CD4-positive, CD25-positive, alpha-beta regulatory T cell (primary cell): ENCODE measurements around the gene ISL2. TPM values are rescaled to one million over a fixed set of nuclear protein-coding genes. Genes with fewer than 3 reads are reported as not detected.

Experiments
- ATAC-seq, 2 donors: fragments of 150-1000 bp; cut with Tn5 transposase; one replicate each; pipeline ENCODE4 v1.10.0; 2021; ENCODE audit warnings: low read depth in 2 of 2, moderate number of reproducible peaks in 2 of 2, moderate library complexity in 1 of 2
- DNase-seq, 3 donors: peaks; one replicate each; pipeline versions ENCODE4 v3.0.0 to v3.0.0-alpha.2; 2012 to 2022; ENCODE audit warnings: mixed read lengths in 1 of 3
- H3K27ac ChIP-seq: one replicate; pipeline ENCODE4 v1.7.0; 2013; ENCODE audit warnings: mild to moderate bottlenecking, low read length; ENCODE audit not compliant: insufficient read depth, poor library complexity, severe bottlenecking
- H3K27me3 ChIP-seq: one replicate; pipeline ENCODE4 v1.7.0; 2013; ENCODE audit warnings: low read length; ENCODE audit not compliant: control insufficient read depth, insufficient read depth
- H3K36me3 ChIP-seq: one replicate; pipeline ENCODE4 v1.7.0; 2013; ENCODE audit warnings: mild to moderate bottlenecking, low read length, moderate library complexity; ENCODE audit not compliant: control insufficient read depth, insufficient read depth
- H3K4me1 ChIP-seq: 2 replicates; pipeline ENCODE4 v1.7.0; 2013; ENCODE audit warnings: mild to moderate bottlenecking, low read length; ENCODE audit not compliant: insufficient read depth, control insufficient read depth, poor library complexity, severe bottlenecking
- H3K4me3 ChIP-seq: one replicate; pipeline ENCODE4 v1.7.0; 2013; ENCODE audit warnings: low read depth, mild to moderate bottlenecking, low read length, moderate library complexity
- H3K9me3 ChIP-seq, 2 experiments: 1 replicate in 1 of 2; 2 replicates in 1 of 2; pipeline ENCODE4 v1.7.0; 2013; ENCODE audit warnings: low read length in 2 of 2, mild to moderate bottlenecking in 1 of 2, moderate library complexity in 1 of 2; ENCODE audit not compliant: control insufficient read depth in 2 of 2
- H3K27ac Mint-ChIP-seq, 3 donors: one replicate each; pipeline ENCODE4 v1.8.0; 2020 to 2022; ENCODE audit warnings: mild to moderate bottlenecking in 3 of 3, mixed read lengths in 3 of 3, moderate library complexity in 2 of 3
- H3K27me3 Mint-ChIP-seq: one replicate; pipeline ENCODE4 v1.8.0; 2022; ENCODE audit warnings: mild to moderate bottlenecking, mixed read lengths
- H3K36me3 Mint-ChIP-seq: one replicate; pipeline ENCODE4 v1.8.0; 2020; ENCODE audit warnings: mixed read lengths
- H3K4me1 Mint-ChIP-seq, 4 donors: one replicate each; pipeline ENCODE4 v1.8.0; 2020 to 2022; ENCODE audit warnings: mixed read lengths in 4 of 4, mild to moderate bottlenecking in 1 of 4
- H3K4me3 Mint-ChIP-seq, 4 donors: one replicate each; pipeline ENCODE4 v1.8.0; 2020 to 2022; ENCODE audit warnings: mild to moderate bottlenecking in 4 of 4, mixed read lengths in 4 of 4, moderate library complexity in 3 of 4
- H3K9me3 Mint-ChIP-seq, 7 donors: one replicate each; pipeline ENCODE4 v1.8.0; 2020 to 2022; ENCODE audit warnings: mixed read lengths in 7 of 7, mild to moderate bottlenecking in 3 of 7, moderate library complexity in 2 of 7
- polyA plus RNA-seq, 4 donors: library from polyadenylated mRNA; unstranded; fragments of 300-500 nt; fragmentation: Illumina TruSeq; gene quantifications; one replicate each; pipeline ENCODE4 v1.2.3, GENCODE V29; 2021
- total RNA-seq: library from RNA; stranded (reverse); gene quantifications from one replicate; pipeline ENCODE4 v1.2.3, GENCODE V29; 2022

ISL2 gene
- total and polyA plus RNA-seq, 5 donors from 2014 or later: 1.4 TPM; not detected in 4

- Mint-ChIP-seq H3K27ac (no peak overlapping the region), H3K27me3 (no peaks in the 10 kb centered on the region)
Observed at GRCh38 chr15:76386178-76386577, 49.6 kb downstream of the ISL2 start.

DNA sequence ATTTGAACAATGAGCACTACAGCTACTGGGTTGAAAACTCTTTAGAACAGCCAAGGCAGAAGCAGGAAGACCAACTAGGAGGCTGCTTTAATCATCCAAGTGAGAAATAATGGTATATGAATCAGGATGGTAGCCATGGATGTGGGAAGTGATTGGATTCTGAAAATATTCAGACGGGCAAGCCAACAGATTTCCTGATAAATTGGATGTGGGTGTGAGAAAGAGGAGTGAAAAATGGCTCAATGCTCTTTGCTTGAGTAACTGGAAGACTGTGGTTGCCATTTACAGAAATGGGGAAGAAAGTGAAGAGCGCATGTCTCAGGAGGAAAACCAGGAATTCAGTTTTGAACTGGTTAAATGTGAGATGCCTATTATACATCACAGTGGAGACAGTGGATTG is 50.4 kb downstream of the ISL2 start:
- H3K36me3 Mint-ChIP-seq: peaks cover 23% of the 10 kb centered on the region
- H3K27me3 ChIP-seq: no peaks in the 10 kb centered on the region
- peaks cover 0 to 1% (median 0%) of the 10 kb centered on the region in 7 donors for H3K9me3 Mint-ChIP-seq
- peaks cover 0 to 5% (median 0%) of the 10 kb centered on the region in 4 donors for H3K4me1 Mint-ChIP-seq
- no peak overlapping the region for H3K27ac ChIP-seq
- H3K4me3 ChIP-seq: no peak overlapping the region
- H3K9me3 ChIP-seq: no peaks in the 10 kb centered on the region
- H3K27me3 Mint-ChIP-seq: no peaks in the 10 kb centered on the region
- ATAC-seq (no peak), DNase-seq (no peak)
- no peak overlapping the region for H3K27ac Mint-ChIP-seq
- no peak overlapping the region for H3K4me3 Mint-ChIP-seq
- peaks cover 1% of the 10 kb centered on the region for H3K36me3 ChIP-seq
- no peaks in the 10 kb centered on the region for H3K4me1 ChIP-seq

More at GRCh38 chr15:76386178-76386577, 49.6 kb downstream of the ISL2 start:
- no peaks in the 10 kb centered on the region for H3K27me3 ChIP-seq
- no peaks in the 10 kb centered on the region for H3K9me3 ChIP-seq
- H3K4me3 Mint-ChIP-seq: no peak overlapping the region
- H3K36me3 ChIP-seq: peaks cover 1% of the 10 kb centered on the region
- peaks cover 23% of the 10 kb centered on the region for H3K36me3 Mint-ChIP-seq
- H3K4me1 Mint-ChIP-seq: peaks cover 0 to 5% (median 0%) of the 10 kb centered on the region in 4 donors
- no peak for DNase-seq
- ATAC-seq: no peak
- no peaks in the 10 kb centered on the region for H3K4me1 ChIP-seq
- H3K9me3 Mint-ChIP-seq: peaks cover 0 to 1% (median 0%) of the 10 kb centered on the region in 7 donors
- no peak overlapping the region for H3K4me3 ChIP-seq
- no peak overlapping the region for H3K27ac ChIP-seq

DNA sequence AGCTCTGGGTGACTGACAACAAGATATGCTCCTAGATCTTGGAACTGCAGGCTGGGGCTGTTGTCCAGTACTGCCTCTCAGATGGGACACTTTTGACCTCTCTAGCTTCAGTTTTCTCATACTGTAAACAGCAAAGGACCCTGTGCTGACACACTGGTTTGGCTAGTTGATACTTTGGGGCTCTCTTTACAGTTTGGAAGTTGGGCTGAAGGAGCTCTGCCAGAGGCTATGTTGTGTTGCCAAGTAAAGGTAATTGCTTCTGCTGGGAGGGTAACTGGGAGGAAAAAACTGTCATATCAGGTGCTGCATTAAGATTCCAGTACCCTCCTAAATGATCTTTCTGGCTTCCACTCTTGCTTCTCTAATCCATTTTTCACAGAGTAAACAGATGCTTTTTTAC is 54.0 kb downstream of the ISL2 start:
- Mint-ChIP-seq H3K4me3 (no peak overlapping the region), H3K4me1 (peaks cover 0 to 5% (median 0%) of the 10 kb centered on the region in 4 donors), H3K27ac (no peak overlapping the region), H3K36me3 (peaks cover 18% of the 10 kb centered on the region), H3K9me3 (peaks cover 0 to 1% (median 0%) of the 10 kb centered on the region in 7 donors), H3K27me3 (no peaks in the 10 kb centered on the region)
- Histone ChIP-seq H3K9me3 (no peaks in the 10 kb centered on the region), H3K27me3 (no peaks in the 10 kb centered on the region), H3K27ac (no peak overlapping the region), H3K36me3 (peaks cover 1% of the 10 kb centered on the region), H3K4me3 (no peak overlapping the region), H3K4me1 (no peaks in the 10 kb centered on the region)
- DNase-seq: no peak
- ATAC-seq: no peak

GRCh38 chr15:76391309-76391708 is 54.7 kb downstream of the ISL2 start:
- DNase-seq: no peak

DNA sequence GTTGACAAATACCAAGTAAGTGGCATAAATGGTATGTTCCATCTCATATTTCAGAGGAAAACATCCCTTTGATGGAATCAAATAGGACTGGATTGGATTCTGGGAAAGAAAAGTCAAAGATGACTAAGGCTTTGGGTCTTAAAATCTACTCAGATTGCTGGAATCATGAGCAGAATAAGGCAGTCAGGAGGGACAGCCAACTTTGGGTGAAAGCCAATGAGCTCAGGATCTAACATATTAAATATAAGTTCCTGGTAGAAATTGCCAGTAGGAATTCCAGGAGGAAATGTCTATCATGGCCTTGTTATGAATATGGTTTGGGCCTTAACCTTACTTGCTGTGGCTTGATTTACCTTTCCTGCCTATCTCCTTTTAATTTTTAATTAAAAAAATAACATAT is 55.3 kb downstream of the ISL2 start:
- Histone ChIP-seq H3K4me1 (no peaks in the 10 kb centered on the region), H3K9me3 (no peaks in the 10 kb centered on the region), H3K36me3 (peaks cover 1% of the 10 kb centered on the region), H3K27me3 (no peaks in the 10 kb centered on the region), H3K4me3 (no peak overlapping the region), H3K27ac (no peak overlapping the region)
- ATAC-seq (no peak), DNase-seq (no peak)
- Mint-ChIP-seq H3K4me1 (peaks cover 0 to under 1% (median 0%) of the 10 kb centered on the region in 4 donors), H3K4me3 (no peak overlapping the region), H3K9me3 (peaks cover 0 to 1% (median 0%) of the 10 kb centered on the region in 7 donors), H3K36me3 (peaks cover 9% of the 10 kb centered on the region), H3K27me3 (no peaks in the 10 kb centered on the region), H3K27ac (no peak overlapping the region)

More at GRCh38 chr15:76391309-76391708, 54.7 kb downstream of the ISL2 start:
- H3K27me3 Mint-ChIP-seq: no peaks in the 10 kb centered on the region
- H3K36me3 Mint-ChIP-seq: peaks cover 15% of the 10 kb centered on the region
- H3K9me3 Mint-ChIP-seq: peaks cover 0 to 1% (median 0%) of the 10 kb centered on the region in 7 donors
- H3K4me1 ChIP-seq: no peaks in the 10 kb centered on the region
- no peak for ATAC-seq
- no peaks in the 10 kb centered on the region for H3K9me3 ChIP-seq
- peak overlapping the region in 1 of 3 donors; percentile 67 for H3K27ac Mint-ChIP-seq
- H3K4me3 ChIP-seq: no peak overlapping the region
- H3K4me1 Mint-ChIP-seq: peaks cover 0 to 5% (median 0%) of the 10 kb centered on the region in 4 donors
- H3K36me3 ChIP-seq: peaks cover 1% of the 10 kb centered on the region
- H3K27me3 ChIP-seq: no peaks in the 10 kb centered on the region
- no peak overlapping the region for H3K4me3 Mint-ChIP-seq
- no peak overlapping the region for H3K27ac ChIP-seq

Other genes with a start within 250 kb of the ISL2 start
- gene ETFA, start 25.3 kb upstream of the ISL2 start, total RNA-seq: 44.5 TPM
- gene ETFA, start 25.3 kb upstream of the ISL2 start, polyA plus RNA-seq: 100 to 1,000 TPM in 3 of 4 donors, 10 to 100 TPM in 1; 98.0 to 166 (median 120) TPM